SK-N-SH treated with all-trans-retinoic acid at 6 μM for 48 hours (cell line): ENCODE measurements around the gene SYNGR3.

Source experiments
- CSDC2 ChIP-seq: fragments of 250-450 bp; sonication (Bioruptor Pico); IDR thresholded peaks from 2 replicates; pipeline ENCODE4 v1.5.0; 2020; ENCODE audit warnings: mild to moderate bottlenecking, moderate library complexity
- CSRNP3 ChIP-seq: fragments of 250-450 bp; sonication (Bioruptor Pico); IDR thresholded peaks from 2 replicates; pipeline ENCODE4 v1.5.1; 2021; ENCODE audit warnings: mild to moderate bottlenecking, moderate library complexity
- OSR1 ChIP-seq: fragments of 250-450 bp; sonication (Bioruptor Pico); IDR thresholded peaks from 2 replicates; pipeline ENCODE4 v1.8.0; 2022; ENCODE audit warnings: moderate library complexity, mild to moderate bottlenecking, inconsistent platforms
- PATZ1 ChIP-seq: fragments of 250-450 bp; sonication (Bioruptor Pico); IDR thresholded peaks from 2 replicates; pipeline ENCODE4 v1.8.0; 2020; ENCODE audit warnings: mild to moderate bottlenecking, moderate library complexity, borderline replicate concordance
- SNAI2 ChIP-seq: fragments of 250-450 bp; sonication (Bioruptor Pico); IDR thresholded peaks from 2 replicates; pipeline ENCODE4 v1.5.0; 2020; ENCODE audit warnings: mild to moderate bottlenecking, moderate library complexity
- ZNF70 ChIP-seq: fragments of 450-650 bp; formaldehyde crosslinking; IDR thresholded peaks from 2 replicates; pipeline ENCODE4 v1.5.0; 2020; ENCODE audit warnings: mild to moderate bottlenecking, moderate library complexity

- TF ChIP-seq CSDC2 (CRISPR knock-in tag) (no peak), SNAI2 (no peak), OSR1 (CRISPR knock-in tag) (no peak), PATZ1 (no peak), ZNF70 (no peak), CSRNP3 (no peak)
These were observed 19.5 kb downstream of the SYNGR3 start for GRCh38 chr16:2009164-2009711.
